ENCODE results near the gene CHMP2B.
"Not testable (repeated sequence)": the region's sequence is repeated elsewhere in the genome, so short reads cannot be mapped to it uniquely, and the experiment has no call there.

CHMP2B gene

GRCh38 chr3:87229113-87229512, 2.0 kb downstream of the CHMP2B start:
- no peak for DNase-seq (ENCODE audit: low read depth in 3 of 3, low spot score in 1 of 3)

GRCh38 chr3:87233805-87234204, 6.7 kb downstream of the CHMP2B start:
- DNase-seq (ENCODE audit: low read depth in 3 of 3, low spot score in 1 of 3) = no peak

- no peak for DNase-seq (ENCODE audit: low read depth in 3 of 3, low spot score in 1 of 3)
These were observed 9.0 kb downstream of the CHMP2B start for GRCh38 chr3:87236093-87236492.

- no peak for DNase-seq (ENCODE audit: low read depth in 3 of 3, low spot score in 1 of 3)
These were observed 19.7 kb downstream of the CHMP2B start for GRCh38 chr3:87246662-87247429.

- no peak for DNase-seq (ENCODE audit: low read depth in 3 of 3, low spot score in 1 of 3)
These were observed 20.3 kb downstream of the CHMP2B start for GRCh38 chr3:87247430-87247773.

- DNase-seq (ENCODE audit: low read depth in 3 of 3, low spot score in 1 of 3) = not testable (repeated sequence)
These were observed 21.1 kb downstream of the CHMP2B start for GRCh38 chr3:87248231-87248630.

- DNase-seq (ENCODE audit: low read depth in 3 of 3, low spot score in 1 of 3) = no peak
These were observed 21.7 kb downstream of the CHMP2B start for GRCh38 chr3:87248831-87249230.

- no peak for DNase-seq (ENCODE audit: low read depth in 3 of 3, low spot score in 1 of 3)
These were observed 22.9 kb downstream of the CHMP2B start for GRCh38 chr3:87250009-87250408.

GRCh38 chr3:87260270-87260669, 33.2 kb downstream of the CHMP2B start:
- no peak for DNase-seq (ENCODE audit: low read depth in 3 of 3, low spot score in 1 of 3)

GRCh38 chr3:87261925-87262324, 34.8 kb downstream of the CHMP2B start:
- DNase-seq (ENCODE audit: low read depth in 3 of 3, low spot score in 1 of 3) = no peak

GRCh38 chr3:87267953-87268645, 41.0 kb downstream of the CHMP2B start:
- no peak for DNase-seq (ENCODE audit: low read depth in 3 of 3, low spot score in 1 of 3)

GRCh38 chr3:87268646-87269211, 41.6 kb downstream of the CHMP2B start:
- DNase-seq (ENCODE audit: low read depth in 3 of 3, low spot score in 1 of 3) = no peak

GRCh38 chr3:87269723-87270122, 42.6 kb downstream of the CHMP2B start:
- no peak for DNase-seq (ENCODE audit: low read depth in 3 of 3, low spot score in 1 of 3)

GRCh38 chr3:87270908-87271700, 44.0 kb downstream of the CHMP2B start:
- DNase-seq (ENCODE audit: low read depth in 3 of 3, low spot score in 1 of 3) = no peak

GRCh38 chr3:87272718-87273341, 45.7 kb downstream of the CHMP2B start:
- no peak for DNase-seq (ENCODE audit: low read depth in 3 of 3, low spot score in 1 of 3)

GRCh38 chr3:87276484-87276883, 49.4 kb downstream of the CHMP2B start, which contains the start of gene POU1F1:
TSS of gene POU1F1 (minus strand) at chr3:87276584. CDS start at chr3:87276462, 122 bp downstream.
- no peak for DNase-seq (ENCODE audit: low read depth in 3 of 3, low spot score in 1 of 3)

- no peak for DNase-seq (ENCODE audit: low read depth in 3 of 3, low spot score in 1 of 3)
These were observed 59.9 kb downstream of the CHMP2B start for GRCh38 chr3:87287011-87287410.

GRCh38 chr3:87288446-87288845, 61.3 kb downstream of the CHMP2B start:
- DNase-seq (ENCODE audit: low read depth in 3 of 3, low spot score in 1 of 3) = no peak

GRCh38 chr3:87298111-87298718, 71.1 kb downstream of the CHMP2B start:
- DNase-seq (ENCODE audit: low read depth in 3 of 3, low spot score in 1 of 3) = no peak

- not testable (repeated sequence) for DNase-seq (ENCODE audit: low read depth in 3 of 3, low spot score in 1 of 3)
These were observed 77.9 kb downstream of the CHMP2B start for GRCh38 chr3:87305031-87305430.
